Psoas muscle (tissue), 8 donors: ENCODE results near the gene SLC35A3. TPM values are rescaled to one million over a fixed set of nuclear protein-coding genes. Genes with fewer than 3 reads are reported as not detected.

ENCODE experiments used
- ATAC-seq, 4 donors: fragments of 200-7000 bp; cut with Tn5 transposase; one replicate each; pipeline ENCODE4 v1.9.1; 2020; ENCODE audit warnings: moderate library complexity in 3 of 4, mild to moderate bottlenecking in 2 of 4
- DNase-seq, 2 donors: peaks; one replicate each; pipeline ENCODE4 v3.0.0-alpha.2; 2020
- H3K27ac ChIP-seq: fragments of 200-600 bp; one replicate; pipeline ENCODE4 v1.8.0; 2022
- H3K27me3 ChIP-seq, 3 donors: fragments of 200-600 bp in 1 of 3; one replicate each; pipeline versions ENCODE4 v1.6.1 to v1.8.0; 2013 to 2022; ENCODE audit warnings: low read length in 2 of 3, mild to moderate bottlenecking in 2 of 3, moderate library complexity in 1 of 3; ENCODE audit not compliant: insufficient read depth in 3 of 3
- H3K36me3 ChIP-seq, 2 donors: fragments of 200-600 bp in 1 of 2; one replicate each; pipeline versions ENCODE4 v1.6.1 to v1.8.0; 2013 to 2022; ENCODE audit warnings: low read depth in 1 of 2, mild to moderate bottlenecking in 1 of 2, moderate library complexity in 1 of 2; ENCODE audit not compliant: insufficient read depth in 1 of 2
- H3K4me1 ChIP-seq: fragments of 200-600 bp; one replicate; pipeline ENCODE4 v1.8.0; 2022
- H3K4me3 ChIP-seq: fragments of 200-600 bp; one replicate; pipeline ENCODE4 v1.8.0; 2022; ENCODE audit warnings: mild to moderate bottlenecking
- H3K9me3 ChIP-seq: fragments of 200-600 bp; one replicate; pipeline ENCODE4 v1.8.0; 2022
- CTCF ChIP-seq: fragments of 200-600 bp; IDR thresholded peaks from one replicate; pipeline ENCODE4 v1.8.0; 2022; ENCODE audit warnings: antibody characterized with exemption
- WGBS, 3 donors: extraction: QIAGEN DNeasy Blood & Tissue Kit; methylation state at CpG; one replicate each; pipeline versions ENCODE4 v1.1.6 to v1.1.7; 2013; 5-methylcytosine and 5-hydroxymethylcytosine counted together
- intact Hi-C, 2 donors: fragments of 100-400 bp; cut with DNase I; formaldehyde crosslinking; loops; one replicate each; pipeline versions ENCODE4 v1.11.0 to v1.14.2; 2022
- polyA plus RNA-seq, 3 donors: library from polyadenylated mRNA; stranded (reverse); fragments of 200-250 nt; gene quantifications; one replicate each; pipeline ENCODE4 v1.2.3, GENCODE V29; 2013
- total RNA-seq, 4 donors: library from RNA; stranded (reverse); fragmentation: NEBNext Ultra II Directional in 2 of 4; extraction: Animal tissue kit (Norgen Biotek cat#: 25700) in 2 of 4; gene quantifications; one replicate each; pipeline versions ENCODE4 v1.2.1 to v1.2.4, GENCODE V29; 2021 to 2023
- donor health status: healthy with polysubstance abuse.
- donor health status: DM: no; HTN: no; CAD: no; lungs with moderate emphysema.
- donor health status: Bipolar disorder and iron deficiency.
- donor health status: healthy.
- donor health status: DM: yes; HTN: yes; CAD: no.
- donor health status: DM: no; HTN: no; CAD: no.
- donor health status: DM: no; HTN: no; CAD: no.
- donor health status: DM: yes; HTN: yes; CAD: no.

The SLC35A3 gene
- total and polyA plus RNA-seq, 7 donors: 3.5 to 8.6 (median 6.4) TPM

- no peak overlapping the region for H3K27ac ChIP-seq
- H3K27me3 ChIP-seq: no peaks in the 10 kb centered on the region
- no peaks in the 10 kb centered on the region for H3K4me1 ChIP-seq
- intact Hi-C loops: no loop called here
- H3K36me3 ChIP-seq: peaks cover 0 to 19% of the 10 kb centered on the region in 2 donors
- 94 to 97% (median 96%) methylated on average over 4 of the region's 4 CpGs for WGBS, 3 donors
- DNase-seq (no peak), ATAC-seq (no peak)
- no peak for TF ChIP-seq CTCF
- peaks cover 9% of the 10 kb centered on the region for H3K9me3 ChIP-seq
- no peak overlapping the region for H3K4me3 ChIP-seq
Observed at GRCh38 chr1:99996951-99997350, 27.2 kb downstream of the SLC35A3 start.

DNA sequence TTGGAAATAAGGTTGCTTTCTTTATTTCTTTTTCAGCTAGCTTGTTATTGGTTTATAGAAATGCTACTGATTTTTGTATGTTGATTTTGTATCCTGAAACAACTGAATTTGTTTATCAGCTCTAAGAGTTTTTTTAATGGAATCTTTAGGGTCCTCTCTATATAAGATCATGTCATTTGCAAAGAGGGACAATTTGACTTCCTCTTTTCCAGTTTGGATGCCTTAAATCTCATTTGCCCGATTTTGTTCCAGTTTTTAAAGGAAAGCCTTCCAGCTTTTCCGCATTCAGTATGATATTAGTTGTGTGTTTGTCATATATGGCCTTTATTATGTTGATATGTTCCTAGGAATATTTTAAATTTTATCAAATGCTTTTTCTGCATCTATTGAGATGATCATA, 31.7 kb downstream of the SLC35A3 start:
- 91 to 98% (median 95%) methylated on average over 2 of the region's 2 CpGs for WGBS, 3 donors

GRCh38 chr1:100005424-100005823, 35.6 kb downstream of the SLC35A3 start:
- Histone ChIP-seq H3K9me3 (peaks cover 9% of the 10 kb centered on the region), H3K27me3 (no peaks in the 10 kb centered on the region), H3K36me3 (peaks cover 0 to 10% of the 10 kb centered on the region in 2 donors), H3K27ac (no peak overlapping the region), H3K4me1 (no peaks in the 10 kb centered on the region), H3K4me3 (no peak overlapping the region)
- no peak for TF ChIP-seq CTCF
- no peak for DNase-seq
- ATAC-seq: no peak
- 92 to 100% (median 94%) methylated on average over 1 of the region's 1 CpG for WGBS, 3 donors
- intact Hi-C loops: no loop called here

More for the DNA sequence above, 31.7 kb downstream of the SLC35A3 start:
- Histone ChIP-seq H3K9me3 (peaks cover 9% of the 10 kb centered on the region), H3K27me3 (no peaks in the 10 kb centered on the region), H3K4me3 (no peak overlapping the region), H3K27ac (no peak overlapping the region), H3K4me1 (no peaks in the 10 kb centered on the region), H3K36me3 (no peaks in the 10 kb centered on the region)
- intact Hi-C loops: no loop called here
- no peak for DNase-seq
- no peak for ATAC-seq
- no peak for TF ChIP-seq CTCF

DNA sequence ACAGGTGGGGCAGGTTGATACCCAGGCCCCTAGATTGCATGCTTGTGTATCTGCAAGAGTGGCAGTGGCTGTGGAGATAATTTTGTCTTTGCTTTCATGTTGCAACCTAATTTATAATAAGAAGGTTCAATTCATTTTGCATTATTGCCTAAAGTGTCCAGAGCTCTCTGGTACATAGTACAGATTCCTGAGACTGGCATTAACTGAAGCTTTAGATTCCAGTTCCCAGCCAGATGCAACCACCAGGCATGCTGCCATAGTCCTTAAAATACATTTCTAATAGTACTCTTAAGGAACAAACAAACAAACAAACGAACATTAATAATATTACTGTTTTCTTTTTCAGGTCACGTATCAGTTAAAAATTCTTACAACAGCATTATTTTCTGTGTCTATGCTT, 36.9 kb downstream of the SLC35A3 start:
- TF ChIP-seq CTCF: no peak
- Histone ChIP-seq H3K4me1 (no peaks in the 10 kb centered on the region), H3K27me3 (no peaks in the 10 kb centered on the region), H3K27ac (no peak overlapping the region), H3K4me3 (no peak overlapping the region), H3K36me3 (peaks cover 0 to 16% of the 10 kb centered on the region in 2 donors), H3K9me3 (peaks cover 9% of the 10 kb centered on the region)
- ATAC-seq (peak in 1 of 4 donors; percentile 32), DNase-seq (no peak)
- WGBS, 3 donors: 44 to 63% (median 58%) methylated on average over 2 of the region's 2 CpGs
- intact Hi-C loops: no loop called here

DNA sequence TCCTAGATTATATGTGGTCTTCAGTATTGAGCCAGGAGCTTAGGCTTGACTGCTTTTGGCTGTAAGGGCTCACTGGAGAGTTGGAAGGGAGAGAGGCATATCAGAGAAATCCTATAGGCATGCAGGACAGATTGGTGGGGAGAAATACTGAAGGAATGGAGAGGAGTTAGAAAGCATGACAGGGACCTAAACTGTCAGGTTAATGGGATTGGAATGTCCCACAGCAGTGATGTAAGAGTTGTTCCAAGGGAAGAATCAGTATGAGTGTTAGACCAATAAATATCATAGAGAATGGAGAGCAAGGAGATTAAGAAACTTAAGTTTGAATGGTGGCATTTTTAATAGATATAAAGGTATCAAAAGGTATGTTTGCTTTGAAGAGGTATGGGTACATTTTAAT, 39.7 kb downstream of the SLC35A3 start:
- DNase-seq (no peak), ATAC-seq (no peak)
- no peak overlapping the region for H3K27ac ChIP-seq
- peaks cover 9% of the 10 kb centered on the region for H3K9me3 ChIP-seq
- peaks cover 0 to 24% of the 10 kb centered on the region in 2 donors for H3K36me3 ChIP-seq
- no peaks in the 10 kb centered on the region for H3K4me1 ChIP-seq
- no peaks in the 10 kb centered on the region for H3K27me3 ChIP-seq
- intact Hi-C loops: no loop called here
- no peak overlapping the region for H3K4me3 ChIP-seq
- no peak for TF ChIP-seq CTCF
